SHP77 (cell line): Measurements from ENCODE around the gene SERPINA1.
"Not testable (repeated sequence)": the region's sequence is repeated elsewhere in the genome, so short reads cannot be mapped to it uniquely, and the experiment has no call there.

Experiments
- DNase-seq, 2 experiments: peaks; one replicate each; lab custom pipeline; 2025; lab: John Stamatoyannopoulos, UW

SERPINA1 gene

GRCh38 chr14:94346065-94346786 lies 42.2 kb downstream of the SERPINA1 start:
- not testable (repeated sequence) for DNase-seq

DNA sequence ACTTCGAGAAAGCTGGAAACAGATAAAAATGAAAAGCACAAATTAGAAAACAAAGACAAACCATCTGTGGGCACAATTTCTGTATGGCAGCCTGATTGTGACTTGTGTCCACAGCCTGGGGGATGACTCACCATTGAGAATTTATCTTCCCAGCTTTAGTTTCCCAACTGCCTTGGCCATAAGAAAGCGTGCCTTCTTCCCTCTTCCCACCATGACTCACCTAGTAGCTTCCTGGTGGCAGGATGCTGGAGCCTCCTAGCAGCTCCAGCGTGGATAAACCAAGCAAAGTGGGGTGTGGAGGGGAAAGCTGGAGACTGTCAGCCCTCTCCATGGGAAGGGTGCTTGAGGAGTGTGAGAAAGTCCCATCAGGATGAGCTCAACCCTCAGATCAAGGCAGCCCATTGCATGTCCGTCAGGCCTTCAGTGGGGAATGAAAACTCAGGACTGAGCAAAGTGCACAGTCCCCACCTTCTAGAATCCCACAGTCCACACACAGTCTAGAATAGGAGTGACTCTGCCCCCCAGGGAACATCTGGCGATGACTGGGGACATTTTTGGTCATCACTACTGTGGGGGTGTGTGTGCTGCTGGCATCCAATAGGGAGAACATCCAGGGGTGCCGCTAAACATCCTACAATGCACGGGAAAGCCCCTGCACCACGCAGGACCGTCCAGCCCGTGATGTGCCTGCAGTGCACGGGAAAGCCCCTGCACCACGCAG lies 42.9 kb downstream of the SERPINA1 start:
- DNase-seq: no peak

GRCh38 chr14:94344389-94344788 lies 44.0 kb downstream of the SERPINA1 start:
- DNase-seq: no peak

GRCh38 chr14:94343238-94344005 lies 45.0 kb downstream of the SERPINA1 start:
- DNase-seq: no peak

- peak; percentile 24 to 72 for DNase-seq
These were observed 46.0 kb downstream of the SERPINA1 start for GRCh38 chr14:94342334-94342934.

- DNase-seq: no peak
These were observed 46.6 kb downstream of the SERPINA1 start for GRCh38 chr14:94341656-94342333.

DNA sequence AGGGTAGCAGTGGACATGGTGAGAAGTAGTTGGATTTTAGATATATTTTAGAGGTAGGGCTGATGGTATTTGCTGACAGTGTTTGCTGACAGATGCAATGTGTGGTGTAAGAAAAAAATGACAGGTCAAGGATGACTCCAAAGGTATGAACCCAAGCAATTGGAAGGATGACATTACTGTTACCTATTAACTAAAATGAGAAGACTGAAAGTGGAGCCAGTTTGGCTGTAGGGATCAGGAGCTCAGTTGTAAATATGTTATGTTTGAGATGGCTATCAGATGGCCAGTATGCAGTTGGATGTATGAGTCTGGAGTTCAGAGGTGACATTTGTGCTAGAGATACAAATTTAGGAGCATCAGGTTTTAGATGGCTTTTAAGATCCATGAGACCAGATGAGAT lies 47.9 kb downstream of the SERPINA1 start:
- DNase-seq: no peak

GRCh38 chr14:94338023-94338422 lies 50.4 kb downstream of the SERPINA1 start:
- no peak for DNase-seq

DNA sequence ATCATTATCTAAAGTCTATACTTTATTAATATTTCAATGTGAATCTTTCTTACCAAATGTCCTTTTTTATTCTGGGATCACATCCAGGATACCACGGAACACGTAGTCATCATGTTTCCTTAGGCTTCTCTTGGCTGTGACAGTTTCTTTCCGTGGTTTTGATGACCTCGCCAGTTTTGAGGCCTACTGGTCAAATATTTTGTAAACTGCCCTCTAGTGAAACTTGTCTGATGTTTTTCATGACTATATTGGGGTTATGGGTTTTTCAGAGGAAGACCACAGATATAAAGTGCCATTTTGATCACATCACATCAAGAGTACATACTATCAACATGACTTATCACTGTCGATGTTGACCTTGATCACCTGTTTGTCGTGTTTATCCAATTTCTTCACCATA lies 51.1 kb downstream of the SERPINA1 start:
- no peak for DNase-seq

GRCh38 chr14:94334872-94335271 lies 53.5 kb downstream of the SERPINA1 start:
- DNase-seq: peak in 1 of 2 experiments; percentile 36

DNA sequence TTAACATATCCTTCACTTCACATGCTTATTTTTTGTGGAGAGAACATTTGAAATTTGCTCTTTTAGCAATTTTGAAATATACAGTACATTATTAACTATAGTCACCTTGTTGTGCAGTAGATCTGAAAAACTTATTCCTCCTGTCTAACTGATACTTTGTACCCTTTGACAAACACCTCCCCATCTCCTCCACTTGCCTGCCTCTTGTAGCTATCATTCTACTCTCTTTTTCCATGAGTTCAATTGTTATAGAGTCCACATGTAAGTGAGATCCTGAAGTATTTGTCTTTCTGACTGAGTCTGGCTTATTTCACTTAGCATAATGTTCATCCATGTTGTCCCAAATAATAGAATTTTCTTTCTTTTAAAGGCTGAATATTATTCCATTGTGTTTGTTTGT lies 55.8 kb downstream of the SERPINA1 start:
- no peak for DNase-seq

- no peak for DNase-seq
These were observed 56.3 kb downstream of the SERPINA1 start for GRCh38 chr14:94332063-94332583.

DNA sequence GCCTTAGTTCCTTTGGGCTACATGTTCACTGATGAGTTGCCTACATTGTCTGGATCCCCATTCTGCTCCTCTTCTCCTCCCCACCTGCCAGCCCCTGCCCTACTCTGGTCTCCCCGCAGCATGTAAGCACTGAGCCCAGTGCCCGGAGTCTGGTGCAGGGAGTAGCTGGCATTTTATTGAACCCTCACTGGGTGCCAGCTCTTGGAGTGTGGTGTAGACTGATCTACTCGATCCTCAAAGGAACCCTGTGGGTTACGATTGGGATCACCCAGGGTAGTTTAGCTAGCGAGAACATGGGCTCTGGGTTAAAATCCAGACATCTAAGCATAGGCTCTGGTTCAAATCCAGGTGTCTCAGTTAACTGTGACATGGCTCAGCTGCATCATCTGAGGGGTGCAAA lies 56.9 kb downstream of the SERPINA1 start:
- DNase-seq: no peak

DNA sequence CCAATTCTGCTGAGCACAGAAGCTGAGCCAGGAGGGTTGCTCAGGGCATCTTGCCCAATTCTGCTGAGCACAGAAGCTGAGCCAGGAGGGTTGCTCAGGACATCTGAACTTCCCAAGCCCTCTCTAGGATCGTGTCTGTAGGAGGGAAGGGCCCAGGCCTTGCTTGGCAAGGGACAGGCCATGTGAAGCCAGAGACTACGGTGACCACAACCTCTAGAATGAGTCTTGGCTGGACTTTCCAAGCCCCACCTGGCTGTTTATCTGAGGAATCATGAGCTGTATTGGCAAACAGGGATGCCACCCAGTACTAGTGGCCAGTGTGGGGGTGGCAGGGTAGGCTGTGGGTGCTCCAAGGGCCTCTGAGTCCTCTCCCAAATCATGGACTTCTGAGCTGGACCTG lies 57.5 kb downstream of the SERPINA1 start:
- DNase-seq: no peak

- no peak for DNase-seq
These were observed 58.0 kb downstream of the SERPINA1 start for GRCh38 chr14:94330432-94330831.

DNA sequence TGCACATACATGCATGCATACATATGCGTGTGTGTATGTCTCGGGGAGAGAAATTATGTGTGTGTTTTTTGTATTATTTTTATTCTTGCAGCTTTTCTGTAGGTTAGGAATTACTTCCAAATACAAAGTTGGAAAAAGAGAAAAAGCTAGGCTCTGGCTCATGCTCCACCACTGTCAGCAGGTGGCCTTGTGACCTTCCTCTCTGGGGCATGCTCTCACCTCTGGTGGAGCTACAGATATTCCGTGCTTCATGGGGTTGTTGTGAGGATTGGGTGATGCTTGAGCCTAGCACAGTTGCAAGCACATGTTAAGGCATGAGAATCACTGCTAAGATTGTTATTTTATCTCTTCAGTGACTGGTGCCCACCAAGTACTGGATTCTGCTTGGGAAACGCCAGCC lies 58.5 kb downstream of the SERPINA1 start:
- DNase-seq: no peak

GRCh38 chr14:94328196-94328595 lies 60.2 kb downstream of the SERPINA1 start:
- no peak for DNase-seq
